Right atrium auricular region (tissue), 2 donors: ENCODE results near the gene PFKL. TPM values are rescaled to one million over a fixed set of nuclear protein-coding genes. Genes with fewer than 3 reads are reported as not detected.

ENCODE experiments used
- DNase-seq: peaks from one replicate; pipeline ENCODE4 v3.0.0-alpha.2; 2019; ENCODE audit warnings: low spot score
- H3K27ac ChIP-seq, 2 donors: fragments of 200-600 bp; sonication (generic); 1 replicate in 1 of 2; 2 replicates in 1 of 2; pipeline ENCODE4 v1.5.1; 2016 to 2019
- H3K27me3 ChIP-seq, 2 donors: fragments of 200-600 bp; sonication (generic); one replicate each; pipeline versions ENCODE4 v1.5.1 to v1.6.0; 2017 to 2019
- H3K36me3 ChIP-seq: fragments of 200-600 bp; sonication (generic); one replicate; pipeline ENCODE4 v1.5.1; 2016
- H3K4me1 ChIP-seq, 2 donors: fragments of 200-600 bp; sonication (generic); one replicate each; pipeline versions ENCODE4 v1.5.1 to v1.6.0; 2017 to 2019
- H3K4me3 ChIP-seq, 2 donors: fragments of 200-600 bp; sonication (generic); 1 replicate in 1 of 2; 2 replicates in 1 of 2; pipeline ENCODE4 v1.5.1; 2017 to 2019; ENCODE audit warnings: mild to moderate bottlenecking in 1 of 2, moderate library complexity in 1 of 2
- H3K9me3 ChIP-seq, 2 donors: fragments of 200-600 bp; sonication (generic); one replicate each; pipeline ENCODE4 v1.5.1; 2019
- total RNA-seq, 2 donors: library from RNA; depleted of rRNA; stranded (reverse); fragments of >200 nt; gene quantifications; one replicate each; pipeline ENCODE4 v1.1.0, GENCODE V29; 2016
- TF ChIP-seq, protein P1 (sequence below), 2 donors: fragments of 200-600 bp; sonication (generic); IDR thresholded peaks; one replicate each; pipeline ENCODE4 v1.5.1; 2019; ENCODE audit warnings: antibody characterized with exemption in 2 of 2

PFKL gene
- total RNA-seq, 2 donors from 2014 or later, result 28.0 to 45.7 TPM

DNA sequence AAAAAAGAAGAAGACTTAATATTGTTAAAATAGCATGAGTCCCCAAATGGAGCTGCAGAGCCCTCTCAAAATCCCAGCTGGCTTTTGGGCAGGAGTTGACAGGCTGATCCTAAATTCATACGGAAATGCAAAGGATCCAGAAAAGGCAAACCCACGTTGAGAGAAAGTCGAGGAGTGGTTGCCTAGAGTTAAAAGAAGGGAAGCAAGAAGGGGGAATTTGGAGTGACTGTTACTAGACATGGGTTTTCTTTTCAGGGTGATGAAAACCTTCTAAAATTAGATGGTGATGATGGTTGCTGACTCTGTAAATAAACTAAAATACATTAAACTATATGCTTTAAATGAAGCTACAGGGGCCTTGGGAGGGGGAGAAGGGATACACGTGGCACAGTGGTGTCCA, 39.8 kb upstream of the PFKL start:
- H3K4me1 ChIP-seq, result no peaks in the 10 kb centered on the region
- H3K4me3 ChIP-seq, result no peak overlapping the region
- TF ChIP-seq, protein P1, sequence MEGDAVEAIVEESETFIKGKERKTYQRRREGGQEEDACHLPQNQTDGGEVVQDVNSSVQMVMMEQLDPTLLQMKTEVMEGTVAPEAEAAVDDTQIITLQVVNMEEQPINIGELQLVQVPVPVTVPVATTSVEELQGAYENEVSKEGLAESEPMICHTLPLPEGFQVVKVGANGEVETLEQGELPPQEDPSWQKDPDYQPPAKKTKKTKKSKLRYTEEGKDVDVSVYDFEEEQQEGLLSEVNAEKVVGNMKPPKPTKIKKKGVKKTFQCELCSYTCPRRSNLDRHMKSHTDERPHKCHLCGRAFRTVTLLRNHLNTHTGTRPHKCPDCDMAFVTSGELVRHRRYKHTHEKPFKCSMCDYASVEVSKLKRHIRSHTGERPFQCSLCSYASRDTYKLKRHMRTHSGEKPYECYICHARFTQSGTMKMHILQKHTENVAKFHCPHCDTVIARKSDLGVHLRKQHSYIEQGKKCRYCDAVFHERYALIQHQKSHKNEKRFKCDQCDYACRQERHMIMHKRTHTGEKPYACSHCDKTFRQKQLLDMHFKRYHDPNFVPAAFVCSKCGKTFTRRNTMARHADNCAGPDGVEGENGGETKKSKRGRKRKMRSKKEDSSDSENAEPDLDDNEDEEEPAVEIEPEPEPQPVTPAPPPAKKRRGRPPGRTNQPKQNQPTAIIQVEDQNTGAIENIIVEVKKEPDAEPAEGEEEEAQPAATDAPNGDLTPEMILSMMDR (IDR thresholded peaks at IDR 0.05), result no peak
- H3K36me3 ChIP-seq, result no peaks in the 10 kb centered on the region
- H3K27me3 ChIP-seq, result no peaks in the 10 kb centered on the region
- no peak for DNase-seq
- H3K27ac ChIP-seq, result no peak overlapping the region
- peaks cover 0 to 6% of the 10 kb centered on the region in 2 donors for H3K9me3 ChIP-seq

DNA sequence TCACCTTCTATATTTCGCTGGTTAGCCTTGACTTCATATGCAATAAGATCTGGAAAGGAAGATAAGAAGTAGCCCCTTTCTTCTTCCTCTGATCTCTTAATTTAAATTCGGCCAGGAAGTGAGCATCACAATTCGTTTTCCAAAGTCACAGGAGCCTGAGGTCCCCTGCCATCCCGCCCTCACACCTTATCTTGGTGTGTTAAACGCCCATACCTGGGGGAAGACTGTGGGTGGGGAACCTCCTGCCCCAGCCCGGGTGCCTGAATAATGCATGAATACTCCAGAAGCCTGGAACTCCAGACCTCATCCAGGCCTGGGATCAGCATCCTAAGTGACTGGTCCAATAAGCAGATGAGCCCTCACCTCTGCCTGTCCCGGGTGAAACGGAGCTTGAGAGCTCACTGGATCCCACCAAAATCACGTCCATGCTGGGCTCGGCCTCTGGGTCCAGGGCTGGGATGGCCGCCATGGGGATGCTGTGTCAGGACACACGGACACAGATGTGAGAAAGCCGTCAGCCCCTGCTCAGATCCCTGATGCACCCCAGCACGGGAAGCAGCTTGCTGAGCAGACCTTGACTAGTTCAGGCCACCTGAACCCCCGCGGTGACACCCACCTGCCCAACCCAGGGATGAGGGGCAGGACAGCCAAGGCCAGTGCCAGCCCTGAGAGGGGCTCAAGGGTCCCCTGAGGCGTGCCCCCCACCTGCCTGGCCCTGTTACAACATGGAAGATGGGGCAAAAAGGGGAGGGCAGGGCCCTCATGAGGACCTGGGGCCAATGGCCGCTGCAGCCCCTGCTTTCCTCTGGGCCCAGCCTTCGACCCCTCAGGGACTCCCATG, 38.8 kb upstream of the PFKL start:
- Histone ChIP-seq H3K9me3 (peaks cover 0 to 6% of the 10 kb centered on the region in 2 donors), H3K27ac (no peak overlapping the region), H3K4me1 (no peaks in the 10 kb centered on the region), H3K36me3 (no peaks in the 10 kb centered on the region), H3K4me3 (no peak overlapping the region), H3K27me3 (no peaks in the 10 kb centered on the region)
- TF ChIP-seq, protein P1 (IDR thresholded peaks at IDR 0.05), result no peak
- DNase-seq, result no peak

DNA sequence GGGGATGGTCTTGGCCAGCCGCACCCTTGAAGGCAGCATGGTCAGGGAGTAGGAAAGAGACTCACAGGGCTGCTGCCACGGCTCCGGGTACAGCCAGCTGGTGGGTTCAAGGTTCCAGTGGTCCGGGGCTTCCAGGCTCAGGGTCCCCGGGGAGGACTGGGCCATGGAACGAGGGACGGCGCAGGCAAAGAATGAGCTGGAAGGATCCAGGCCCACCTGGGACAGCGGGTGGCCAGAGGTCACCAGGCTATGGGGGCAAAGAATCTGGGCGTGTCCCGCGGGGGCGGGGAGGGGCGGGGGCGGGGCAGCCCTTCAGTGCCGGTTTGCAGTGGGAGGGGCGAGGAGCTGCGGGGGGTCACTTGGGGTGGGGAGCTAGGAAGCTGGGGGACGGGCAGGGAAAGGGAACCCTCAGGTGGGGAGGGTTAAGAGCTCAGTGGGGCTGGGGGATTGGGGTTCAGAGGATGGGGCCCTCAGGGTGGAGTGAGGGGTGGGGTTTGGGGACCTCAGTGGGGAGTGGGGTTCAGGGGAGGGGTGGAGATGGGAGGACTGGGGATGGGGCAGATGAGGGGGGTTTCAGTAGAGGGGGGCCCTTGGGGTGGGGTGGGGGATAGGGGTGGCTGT, 38.1 kb upstream of the PFKL start, which contains the start of gene DNMT3L:
Gene DNMT3L, minus strand, starts transcription at position 223 of the 621 bp plus-strand sequence. CDS start 638 bp downstream, outside the sequence.
- Histone ChIP-seq H3K27ac (no peak within 1 kb of the TSS), H3K27me3 (no peaks in the 10 kb centered on the region), H3K9me3 (peaks cover 0 to 6% of the 10 kb centered on the region in 2 donors), H3K36me3 (no peaks in the 10 kb centered on the region), H3K4me1 (no peaks in the 10 kb centered on the region), H3K4me3 (no peak within 1 kb of the TSS)
- TF ChIP-seq, protein P1 (IDR thresholded peaks at IDR 0.05), result no peak
- no peak for DNase-seq

DNA sequence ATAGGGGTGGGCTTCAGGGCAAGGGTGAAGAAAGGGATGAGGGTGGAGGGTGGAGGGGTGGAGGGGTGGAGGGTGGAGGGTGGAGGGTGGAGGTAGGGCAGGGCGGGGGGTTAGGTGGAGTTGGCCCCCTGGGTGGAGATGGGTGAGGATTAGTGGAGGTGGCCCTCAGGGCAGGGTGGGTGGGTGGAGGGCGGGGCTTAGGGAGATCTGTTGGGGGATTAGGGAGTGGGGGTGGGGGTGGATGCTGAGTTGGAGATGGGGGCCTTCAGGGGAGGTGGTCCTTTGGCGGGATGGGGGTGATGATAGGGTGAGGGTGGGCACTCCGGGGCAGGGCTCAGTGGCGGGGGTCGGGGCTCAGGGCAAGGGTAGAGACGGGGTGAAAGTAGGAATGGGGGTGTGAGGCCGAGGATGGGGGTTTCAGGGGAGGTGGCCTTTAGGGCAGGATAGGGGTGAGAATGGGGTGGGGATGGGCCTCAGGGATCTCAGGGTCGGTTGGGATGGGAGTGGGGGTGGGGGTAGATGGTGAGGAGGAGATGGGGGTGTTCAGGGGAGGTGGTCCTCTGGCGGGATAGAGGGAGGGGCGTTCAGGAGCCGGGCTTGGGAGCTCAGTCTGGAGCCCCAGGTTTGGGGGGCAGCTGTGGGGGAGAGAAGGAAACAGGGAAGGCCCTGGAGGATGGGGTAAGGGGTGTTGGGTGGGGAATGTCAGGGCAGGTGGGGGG, 37.4 kb upstream of the PFKL start:
- no peak for DNase-seq
- Histone ChIP-seq H3K27ac (no peak overlapping the region), H3K4me3 (no peak overlapping the region), H3K36me3 (no peaks in the 10 kb centered on the region), H3K27me3 (no peaks in the 10 kb centered on the region), H3K9me3 (peaks cover 0 to 6% of the 10 kb centered on the region in 2 donors), H3K4me1 (no peaks in the 10 kb centered on the region)
- TF ChIP-seq, protein P1 (IDR thresholded peaks at IDR 0.05), result no peak

DNA sequence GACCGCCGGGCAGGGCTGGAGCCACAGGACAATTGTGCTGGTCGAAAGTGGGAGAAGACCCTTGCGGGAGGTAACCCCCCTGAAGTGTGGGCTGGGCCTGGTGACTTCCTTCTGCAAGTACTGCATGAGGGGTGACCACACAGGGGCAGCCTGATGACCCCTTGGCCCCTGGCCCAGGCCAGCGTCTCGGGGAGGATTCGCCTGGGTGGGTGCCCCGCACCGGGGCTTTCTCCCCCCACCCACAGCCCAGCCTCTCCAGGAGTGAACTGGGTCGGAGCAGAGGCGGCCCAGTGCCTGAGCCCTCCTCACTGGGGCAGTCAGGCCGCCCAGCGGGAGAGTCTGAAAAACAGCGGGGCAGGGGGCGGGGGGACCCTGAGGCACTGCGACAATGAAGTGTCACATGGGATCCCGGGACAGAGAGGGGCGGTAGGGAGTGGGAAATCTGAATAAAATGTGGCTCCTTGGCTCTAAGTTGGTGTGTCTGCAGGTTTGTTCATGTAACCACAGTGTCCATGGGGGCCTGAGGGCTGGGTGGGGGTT, 36.6 kb upstream of the PFKL start:
- Histone ChIP-seq H3K36me3 (no peaks in the 10 kb centered on the region), H3K4me1 (no peaks in the 10 kb centered on the region), H3K27ac (no peak overlapping the region), H3K9me3 (peaks cover 0 to 6% of the 10 kb centered on the region in 2 donors), H3K4me3 (no peak overlapping the region), H3K27me3 (no peaks in the 10 kb centered on the region)
- TF ChIP-seq, protein P1 (IDR thresholded peaks at IDR 0.05), result no peak
- no peak for DNase-seq
